GM10266 (cell line): ENCODE measurements around the gene HIKESHI.

Experiments
- DNase-seq: peaks from one replicate; pipeline ENCODE4 v3.0.0; 2012; ENCODE audit errors: extremely low spot score
- TF ChIP-seq, protein P1 (sequence below): IDR thresholded peaks from 2 replicates; pipeline ENCODE4 v1.5.1; 2012; ENCODE audit warnings: mild to moderate bottlenecking, low read depth; ENCODE audit not compliant: control insufficient read depth, insufficient read depth; ENCODE audit errors: missing control alignments

The HIKESHI gene

DNA sequence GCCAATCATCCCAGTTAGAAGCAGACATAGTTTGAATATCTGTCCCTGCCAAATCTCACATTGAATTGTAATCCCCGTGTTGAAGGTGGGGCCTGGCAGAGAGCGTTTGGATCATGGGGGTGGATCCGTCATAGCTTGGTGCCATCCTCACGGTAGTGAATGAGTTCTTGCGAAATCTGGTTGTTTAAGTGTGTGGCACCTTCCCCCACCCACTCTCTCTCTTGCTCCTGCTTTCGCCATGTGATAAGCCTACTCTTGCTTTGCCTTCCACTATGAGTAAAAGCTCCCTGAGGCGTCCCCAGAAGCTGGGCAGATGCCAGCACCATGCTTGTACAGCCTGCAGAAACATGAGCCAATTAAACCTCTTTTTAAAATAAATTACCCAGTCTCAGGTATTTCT lies 67.6 kb downstream of the HIKESHI start:
- DNase-seq, result no peak
- TF ChIP-seq, protein P1, sequence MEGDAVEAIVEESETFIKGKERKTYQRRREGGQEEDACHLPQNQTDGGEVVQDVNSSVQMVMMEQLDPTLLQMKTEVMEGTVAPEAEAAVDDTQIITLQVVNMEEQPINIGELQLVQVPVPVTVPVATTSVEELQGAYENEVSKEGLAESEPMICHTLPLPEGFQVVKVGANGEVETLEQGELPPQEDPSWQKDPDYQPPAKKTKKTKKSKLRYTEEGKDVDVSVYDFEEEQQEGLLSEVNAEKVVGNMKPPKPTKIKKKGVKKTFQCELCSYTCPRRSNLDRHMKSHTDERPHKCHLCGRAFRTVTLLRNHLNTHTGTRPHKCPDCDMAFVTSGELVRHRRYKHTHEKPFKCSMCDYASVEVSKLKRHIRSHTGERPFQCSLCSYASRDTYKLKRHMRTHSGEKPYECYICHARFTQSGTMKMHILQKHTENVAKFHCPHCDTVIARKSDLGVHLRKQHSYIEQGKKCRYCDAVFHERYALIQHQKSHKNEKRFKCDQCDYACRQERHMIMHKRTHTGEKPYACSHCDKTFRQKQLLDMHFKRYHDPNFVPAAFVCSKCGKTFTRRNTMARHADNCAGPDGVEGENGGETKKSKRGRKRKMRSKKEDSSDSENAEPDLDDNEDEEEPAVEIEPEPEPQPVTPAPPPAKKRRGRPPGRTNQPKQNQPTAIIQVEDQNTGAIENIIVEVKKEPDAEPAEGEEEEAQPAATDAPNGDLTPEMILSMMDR, result no peak

DNA sequence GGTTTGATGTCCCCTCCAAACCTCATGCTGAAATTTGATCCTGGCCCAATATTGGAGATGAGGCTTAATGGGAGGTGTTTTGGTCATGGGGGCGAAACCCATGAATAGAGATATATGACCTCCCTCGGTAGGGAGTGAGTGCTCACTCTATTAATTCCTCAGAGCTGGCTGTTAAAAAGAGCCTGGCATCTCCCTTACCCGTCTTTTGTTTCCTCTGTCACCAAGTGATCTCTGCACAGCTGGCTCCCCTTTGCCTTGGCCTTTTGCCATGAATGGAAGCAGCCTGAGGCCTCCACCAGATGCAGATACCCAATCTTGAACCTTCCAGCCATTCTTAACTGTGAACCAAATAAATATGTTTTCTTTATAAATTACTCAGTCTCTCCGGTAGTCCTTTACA lies 68.1 kb downstream of the HIKESHI start:
- no peak for DNase-seq
- TF ChIP-seq, protein P1, result no peak

DNA sequence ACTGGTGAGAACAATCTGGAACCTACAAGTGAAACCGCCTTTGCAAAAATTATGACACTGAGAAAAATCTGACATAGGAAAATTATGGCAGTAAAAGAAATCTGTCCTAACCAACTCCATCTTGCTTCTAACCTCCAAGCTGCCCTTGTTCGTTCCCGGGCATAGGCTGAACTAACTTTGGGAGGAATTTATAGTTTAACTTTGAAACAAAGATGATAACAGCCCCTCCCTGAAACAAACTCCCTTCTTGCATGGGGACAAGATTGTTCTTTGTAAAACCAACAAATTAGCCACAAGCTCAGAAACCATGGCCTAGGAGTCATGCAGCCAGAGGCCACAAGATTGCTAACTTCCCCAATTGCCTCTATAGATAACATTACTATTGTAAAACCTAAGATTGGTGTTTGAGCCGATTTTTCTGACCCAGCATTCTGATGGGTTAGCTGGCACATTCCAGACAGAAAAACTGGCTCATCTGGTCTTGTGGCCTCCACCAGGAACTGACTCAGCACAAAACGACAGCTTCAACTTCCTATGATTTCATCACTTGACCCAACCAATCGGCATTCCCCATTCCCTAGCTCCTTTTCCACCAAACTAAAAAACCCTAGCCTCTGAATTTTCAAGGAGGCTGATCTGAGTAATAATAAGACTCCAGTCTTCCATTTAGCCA lies 69.0 kb downstream of the HIKESHI start:
- TF ChIP-seq, protein P1, result no peak
- no peak for DNase-seq

DNA sequence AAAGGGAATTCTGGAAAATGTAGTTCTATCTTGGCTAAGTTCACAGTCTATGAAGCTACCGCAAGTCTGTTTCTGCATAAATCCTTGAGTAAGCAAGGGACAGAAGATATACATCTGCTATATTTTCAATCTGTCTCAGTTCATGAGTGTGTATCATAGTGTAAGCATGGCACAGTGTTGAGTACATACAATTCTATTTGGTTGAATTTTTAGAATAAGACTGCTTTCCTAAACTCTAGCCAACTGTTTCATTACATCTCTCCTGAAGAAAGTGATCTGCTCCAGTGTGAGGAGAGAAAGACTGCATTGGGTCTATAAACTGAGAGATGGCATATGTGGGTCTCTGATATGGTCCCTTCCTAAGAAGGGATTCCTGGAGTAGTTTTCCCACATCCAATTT lies 70.0 kb downstream of the HIKESHI start:
- TF ChIP-seq, protein P1, result no peak
- DNase-seq, result no peak

DNA sequence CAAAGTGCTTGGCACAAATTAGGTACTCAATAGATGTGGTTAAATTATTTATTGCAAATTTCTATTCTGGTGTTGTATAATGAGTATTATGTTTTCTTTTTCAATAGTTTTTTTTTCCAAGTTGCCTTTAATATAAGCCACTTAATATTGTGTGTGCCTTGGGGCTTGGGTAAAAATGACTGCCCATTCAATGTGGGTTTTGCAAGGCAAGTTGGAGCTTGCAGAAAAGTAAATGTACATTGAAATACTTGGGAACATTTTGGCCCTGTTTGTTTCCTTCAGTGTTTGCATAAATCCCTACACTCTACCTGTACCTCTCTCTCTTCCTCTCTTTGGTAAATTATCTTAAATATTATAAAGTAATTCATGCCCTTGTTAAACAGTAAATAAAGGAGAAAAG lies 70.5 kb downstream of the HIKESHI start:
- TF ChIP-seq, protein P1, result no peak
- DNase-seq, result no peak

DNA sequence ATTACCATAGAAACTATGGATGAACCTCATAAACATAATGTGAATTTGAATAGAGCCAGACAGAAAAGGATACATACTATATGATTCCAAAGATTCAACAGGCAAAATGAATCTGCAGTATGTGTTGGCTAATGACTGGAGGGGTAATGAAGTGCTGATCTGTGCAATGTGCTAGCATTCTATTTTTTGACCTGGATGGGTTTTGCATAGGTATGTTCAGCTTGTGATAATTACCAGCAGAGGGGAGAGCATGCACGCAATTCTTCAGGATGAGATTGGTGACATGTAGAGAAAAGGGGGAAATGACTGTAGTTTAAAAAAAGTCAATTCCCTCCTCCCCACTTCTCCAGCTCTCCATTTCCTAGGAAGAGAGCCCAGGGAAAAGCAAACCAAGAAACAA lies 72.0 kb downstream of the HIKESHI start:
- TF ChIP-seq, protein P1, result no peak
- no peak for DNase-seq

DNA sequence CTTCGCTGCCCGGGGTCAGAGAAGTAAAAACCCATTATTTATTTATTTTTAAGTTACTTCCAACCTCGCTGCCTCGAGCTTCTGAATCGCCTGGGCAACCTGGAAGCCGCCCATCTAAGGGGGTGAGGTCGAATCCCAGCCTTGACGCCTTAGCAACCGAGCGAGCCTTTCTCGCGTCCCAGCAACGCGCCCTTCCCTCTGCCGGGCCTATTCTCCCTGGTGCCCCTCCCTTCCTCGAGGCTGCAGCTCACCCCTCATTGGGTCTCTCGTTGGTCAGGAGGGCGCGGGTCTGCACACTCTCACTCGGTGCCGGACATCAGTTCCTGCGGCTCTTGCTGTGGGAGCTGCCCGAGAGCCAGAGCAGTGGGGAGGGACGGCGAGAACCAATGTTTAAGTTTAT lies 72.5 kb downstream of the HIKESHI start, which contains the start of gene CCDC81:
Gene CCDC81 (plus strand): TSS at position 302 of the 400 bp plus-strand sequence. CDS start 277 bp downstream, outside the sequence.
- TF ChIP-seq, protein P1, result no peak
- no peak for DNase-seq
